Trophoblast cell (in vitro differentiated cells and primary cell): ENCODE results near the gene RIMS1.

ENCODE experiments used
- DNase-seq, 2 donors: peaks; one replicate each; pipeline ENCODE4 v3.0.0-alpha.2; 2016
- H2AFZ ChIP-seq: 2 replicates; pipeline ENCODE4 v1.6.1; 2013; ENCODE audit warnings: low read length, moderate library complexity, mild to moderate bottlenecking; ENCODE audit not compliant: insufficient read depth, poor library complexity
- H2AK5ac ChIP-seq: 2 replicates; pipeline ENCODE4 v1.6.1; 2013; ENCODE audit warnings: mild to moderate bottlenecking, low read length
- H2BK120ac ChIP-seq: 2 replicates; pipeline ENCODE4 v1.6.1; 2013; ENCODE audit warnings: low read length, mild to moderate bottlenecking, moderate library complexity; ENCODE audit not compliant: insufficient read depth, poor library complexity
- H2BK12ac ChIP-seq: 2 replicates; pipeline ENCODE4 v1.6.1; 2013; ENCODE audit warnings: mild to moderate bottlenecking, low read length, moderate library complexity
- H2BK5ac ChIP-seq: 2 replicates; pipeline ENCODE4 v1.6.1; 2013; ENCODE audit warnings: low read length, low read depth, moderate library complexity, mild to moderate bottlenecking; ENCODE audit not compliant: poor library complexity
- H3K14ac ChIP-seq: 2 replicates; pipeline ENCODE4 v1.6.1; 2013; ENCODE audit warnings: mild to moderate bottlenecking, low read length
- H3K18ac ChIP-seq: 2 replicates; pipeline ENCODE4 v1.6.1; 2013; ENCODE audit warnings: mild to moderate bottlenecking, low read length
- H3K23ac ChIP-seq: 2 replicates; pipeline ENCODE4 v1.6.1; 2013; ENCODE audit warnings: low read length
- H3K27ac ChIP-seq: 2 replicates; pipeline ENCODE4 v1.5.1; 2013; ENCODE audit warnings: low read depth, mild to moderate bottlenecking, inconsistent platforms, low read length, moderate library complexity
- H3K27me3 ChIP-seq: 2 replicates; pipeline ENCODE4 v1.6.1; 2013; ENCODE audit warnings: inconsistent platforms, mild to moderate bottlenecking, low read length, moderate library complexity; ENCODE audit not compliant: insufficient read depth
- H3K36me3 ChIP-seq, 2 experiments: 1 replicate in 1 of 2; 2 replicates in 1 of 2; pipeline ENCODE4 v1.6.1; 2013; ENCODE audit warnings: low read length in 2 of 2, mild to moderate bottlenecking in 2 of 2, moderate library complexity in 1 of 2; ENCODE audit not compliant: insufficient read depth in 2 of 2, control insufficient read depth in 1 of 2
- H3K4ac ChIP-seq: 2 replicates; pipeline ENCODE4 v1.6.1; 2013; ENCODE audit warnings: low read depth, mild to moderate bottlenecking, low read length, moderate library complexity
- H3K4me1 ChIP-seq, 2 experiments: 1 replicate in 1 of 2; 2 replicates in 1 of 2; pipeline ENCODE4 v1.6.1; 2013; ENCODE audit warnings: low read length in 2 of 2, mild to moderate bottlenecking in 2 of 2, moderate library complexity in 1 of 2; ENCODE audit not compliant: insufficient read depth in 2 of 2, control insufficient read depth in 1 of 2
- H3K4me2 ChIP-seq: 2 replicates; pipeline ENCODE4 v1.6.1; 2013; ENCODE audit warnings: inconsistent platforms, mild to moderate bottlenecking, low read length, moderate library complexity
- H3K4me3 ChIP-seq: 2 replicates; pipeline ENCODE4 v1.5.1; 2013; ENCODE audit warnings: mild to moderate bottlenecking, low read depth, low read length, inconsistent platforms
- H3K79me1 ChIP-seq: one replicate; pipeline ENCODE4 v1.6.1; 2013; ENCODE audit warnings: low read length
- H3K79me2 ChIP-seq: 2 replicates; pipeline ENCODE4 v1.6.1; 2013; ENCODE audit warnings: low read length, mild to moderate bottlenecking; ENCODE audit not compliant: control insufficient read depth, insufficient read depth, poor library complexity
- H3K9ac ChIP-seq: 2 replicates; pipeline ENCODE4 v1.6.1; 2013; ENCODE audit warnings: mild to moderate bottlenecking, low read length
- H3K9me3 ChIP-seq: 2 replicates; pipeline ENCODE4 v1.6.1; 2013; ENCODE audit warnings: low read depth, mild to moderate bottlenecking, control low read depth, inconsistent platforms, low read length; ENCODE audit not compliant: insufficient read depth
- H4K12ac ChIP-seq: 2 replicates; pipeline ENCODE4 v1.6.1; 2013; ENCODE audit warnings: low read depth, mild to moderate bottlenecking, low read length, moderate library complexity
- H4K8ac ChIP-seq: 2 replicates; pipeline ENCODE4 v1.6.1; 2013; ENCODE audit warnings: low read depth, mild to moderate bottlenecking, low read length, moderate library complexity
- H4K91ac ChIP-seq: one replicate; pipeline ENCODE4 v1.6.1; 2013; ENCODE audit warnings: low read depth, mild to moderate bottlenecking, low read length, moderate library complexity
- WGBS: extraction: QIAGEN DNeasy Blood & Tissue Kit; methylation state at CpG from one replicate; pipeline ENCODE4 v1.1.7; 2013; ENCODE audit warnings: missing lambda C conversion rate; ENCODE audit not compliant: insufficient read length, insufficient coverage; ENCODE audit errors: extremely low coverage; 5-methylcytosine and 5-hydroxymethylcytosine counted together

RIMS1 gene

DNA sequence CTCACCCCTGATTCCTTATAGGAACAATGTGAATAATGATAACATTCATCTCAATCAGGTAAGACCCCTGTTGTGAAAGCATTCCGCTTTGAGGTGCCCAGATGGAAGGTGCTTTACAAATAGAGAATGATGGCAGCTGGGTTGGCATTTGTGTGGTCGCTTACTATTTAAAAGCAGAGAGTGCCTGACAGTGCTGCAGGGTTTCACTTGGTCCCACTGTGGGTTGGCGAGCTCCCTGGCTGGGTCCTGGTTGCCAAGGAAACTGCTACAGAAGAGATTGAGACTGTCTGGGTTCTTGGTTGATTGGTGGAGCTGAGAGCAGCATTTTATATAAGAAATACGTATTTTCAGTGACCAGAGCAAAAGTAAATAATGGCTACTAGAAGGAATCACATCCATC, 528.3 kb downstream of the RIMS1 start:
- Histone ChIP-seq H2AFZ (no peak overlapping the region), H4K8ac (no peak overlapping the region), H3K23ac (no peak overlapping the region), H3K4me2 (no peak overlapping the region), H3K4me1 (no peaks in the 10 kb centered on the region), H3K18ac (no peak overlapping the region), H3K9me3 (no peaks in the 10 kb centered on the region), H2AK5ac (no peak overlapping the region), H2BK5ac (no peak overlapping the region), H2BK12ac (no peak overlapping the region), H3K36me3 (no peaks in the 10 kb centered on the region), H3K27me3 (no peaks in the 10 kb centered on the region), H3K4me3 (no peak overlapping the region), H2BK120ac (no peak overlapping the region), H3K79me2 (no peaks in the 10 kb centered on the region), H3K4ac (no peak overlapping the region), H3K14ac (no peak overlapping the region), H3K79me1 (no peaks in the 10 kb centered on the region), H3K9ac (no peak overlapping the region), H3K27ac (no peak overlapping the region), H4K91ac (no peak overlapping the region), H4K12ac (no peak overlapping the region)
- DNase-seq = no peak
- no CpG with 5 or more reads among the region's 4 CpGs for WGBS

DNA sequence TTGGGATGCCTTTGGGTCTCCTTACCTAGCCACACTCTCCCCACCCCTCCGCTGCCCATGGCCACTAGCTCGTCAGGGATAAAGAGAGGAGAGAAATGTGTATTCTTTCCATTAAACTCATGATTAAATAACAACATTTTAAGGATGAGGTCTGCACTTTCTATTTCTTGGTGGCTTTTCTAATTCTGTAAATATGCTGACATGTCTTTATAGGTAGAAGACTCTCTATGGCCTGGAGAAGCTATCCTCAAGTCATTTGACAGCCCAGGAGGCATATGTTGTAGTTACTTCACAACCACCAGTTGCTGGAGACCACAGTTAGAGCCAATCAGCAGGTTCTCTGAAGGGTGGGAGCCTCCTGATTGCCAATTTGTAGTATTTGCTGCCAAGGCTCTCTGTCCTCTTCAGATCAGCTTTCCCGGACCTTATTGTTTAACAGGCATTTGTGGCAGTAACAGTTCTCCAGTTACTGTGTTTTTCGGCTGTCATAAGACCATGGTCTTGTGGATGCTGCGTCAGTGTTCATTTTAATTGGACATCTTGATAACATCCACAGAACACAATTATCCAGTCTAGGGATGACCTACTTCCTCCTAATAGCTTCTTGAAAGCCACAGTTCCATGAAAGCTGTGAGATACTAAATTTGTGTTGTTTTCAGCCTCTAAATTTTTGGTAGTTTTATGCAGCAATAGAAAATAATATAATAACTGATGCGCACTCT, 530.6 kb downstream of the RIMS1 start:
- Histone ChIP-seq H3K14ac (no peak overlapping the region), H3K9me3 (no peaks in the 10 kb centered on the region), H2BK5ac (no peak overlapping the region), H4K8ac (no peak overlapping the region), H3K79me1 (no peaks in the 10 kb centered on the region), H3K4ac (no peak overlapping the region), H3K4me1 (no peaks in the 10 kb centered on the region), H3K4me2 (no peak overlapping the region), H3K4me3 (no peak overlapping the region), H2AK5ac (no peak overlapping the region), H4K91ac (no peak overlapping the region), H3K27me3 (no peaks in the 10 kb centered on the region), H2BK120ac (no peak overlapping the region), H2AFZ (no peak overlapping the region), H3K36me3 (no peaks in the 10 kb centered on the region), H4K12ac (no peak overlapping the region), H3K79me2 (no peaks in the 10 kb centered on the region), H3K23ac (no peak overlapping the region), H3K27ac (no peak overlapping the region), H3K18ac (no peak overlapping the region), H3K9ac (no peak overlapping the region), H2BK12ac (no peak overlapping the region)
- no CpG with 5 or more reads among the region's 6 CpGs for WGBS
- no peak for DNase-seq

DNA sequence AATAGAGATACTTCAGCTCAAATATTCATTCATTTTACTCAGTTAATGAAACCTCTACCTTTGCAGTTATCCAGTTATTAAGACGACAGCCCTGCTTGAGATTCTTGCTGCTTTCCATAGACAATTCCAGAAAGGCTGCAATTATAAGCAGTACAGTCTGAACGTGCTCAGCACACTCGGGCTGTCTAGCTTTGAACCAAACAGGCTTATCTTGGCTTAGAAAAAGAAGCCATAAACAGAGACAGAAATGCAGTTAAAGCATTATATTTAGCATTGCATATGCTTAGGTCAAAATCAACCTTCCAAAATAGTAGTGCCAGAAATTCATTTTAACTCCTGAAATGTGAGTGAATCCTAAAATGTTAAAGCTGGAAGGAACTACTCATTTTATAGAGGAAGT, 531.4 kb downstream of the RIMS1 start:
- H3K14ac ChIP-seq = no peak overlapping the region
- H3K9me3 ChIP-seq = no peaks in the 10 kb centered on the region
- H3K79me2 ChIP-seq = no peaks in the 10 kb centered on the region
- no peak overlapping the region for H3K23ac ChIP-seq
- no peak overlapping the region for H3K4me3 ChIP-seq
- H3K4me1 ChIP-seq = no peaks in the 10 kb centered on the region
- H3K79me1 ChIP-seq = no peaks in the 10 kb centered on the region
- no peak overlapping the region for H2BK12ac ChIP-seq
- no peak overlapping the region for H2BK120ac ChIP-seq
- no peak overlapping the region for H3K4ac ChIP-seq
- WGBS = no CpG with 5 or more reads among the region's 3 CpGs
- H3K36me3 ChIP-seq = no peaks in the 10 kb centered on the region
- H3K27me3 ChIP-seq = no peaks in the 10 kb centered on the region
- no peak overlapping the region for H4K8ac ChIP-seq
- no peak overlapping the region for H3K9ac ChIP-seq
- H4K91ac ChIP-seq = no peak overlapping the region
- no peak overlapping the region for H2BK5ac ChIP-seq
- no peak overlapping the region for H3K27ac ChIP-seq
- no peak overlapping the region for H4K12ac ChIP-seq
- DNase-seq = no peak
- H2AK5ac ChIP-seq = no peak overlapping the region
- H3K4me2 ChIP-seq = no peak overlapping the region
- H2AFZ ChIP-seq = no peak overlapping the region
- H3K18ac ChIP-seq = no peak overlapping the region

DNA sequence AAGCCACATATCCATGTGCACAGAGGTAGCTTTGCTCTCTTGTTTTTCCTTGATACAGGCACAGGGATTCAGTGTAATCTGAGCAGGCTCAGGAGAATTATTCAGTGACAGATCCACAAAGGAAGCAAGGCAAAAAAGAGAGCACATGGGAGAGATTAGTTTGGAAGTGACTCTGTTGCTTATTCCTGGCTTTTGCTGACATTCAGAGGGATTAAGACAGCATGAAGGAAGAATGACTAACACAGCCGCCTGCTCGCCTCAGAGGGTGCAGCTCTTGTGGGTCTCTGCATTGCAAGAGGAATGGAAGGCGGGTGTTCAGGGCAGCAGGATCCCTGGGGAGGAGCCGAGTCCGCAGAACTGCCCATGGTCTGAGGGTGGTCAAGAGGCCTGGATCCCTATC, 532.1 kb downstream of the RIMS1 start:
- H3K36me3 ChIP-seq = no peaks in the 10 kb centered on the region
- no peaks in the 10 kb centered on the region for H3K79me1 ChIP-seq
- H3K27ac ChIP-seq = no peak overlapping the region
- DNase-seq = no peak
- H3K27me3 ChIP-seq = no peaks in the 10 kb centered on the region
- no peak overlapping the region for H2AK5ac ChIP-seq
- no peak overlapping the region for H4K8ac ChIP-seq
- no peak overlapping the region for H2BK120ac ChIP-seq
- H3K14ac ChIP-seq = no peak overlapping the region
- H4K12ac ChIP-seq = no peak overlapping the region
- H3K4me1 ChIP-seq = no peaks in the 10 kb centered on the region
- no peak overlapping the region for H4K91ac ChIP-seq
- no peak overlapping the region for H2BK12ac ChIP-seq
- H3K9ac ChIP-seq = no peak overlapping the region
- no peak overlapping the region for H3K4ac ChIP-seq
- H2AFZ ChIP-seq = no peak overlapping the region
- H3K23ac ChIP-seq = no peak overlapping the region
- H3K4me3 ChIP-seq = no peak overlapping the region
- H3K4me2 ChIP-seq = no peak overlapping the region
- no CpG with 5 or more reads among the region's 5 CpGs for WGBS
- no peaks in the 10 kb centered on the region for H3K9me3 ChIP-seq
- H3K79me2 ChIP-seq = no peaks in the 10 kb centered on the region
- H3K18ac ChIP-seq = no peak overlapping the region
- H2BK5ac ChIP-seq = no peak overlapping the region
